Prostate gland (tissue), 2 donors: ENCODE results near the gene HAGH.

ENCODE experiments used
- POLR2A ChIP-seq: fragments of 450-650 bp; IDR thresholded peaks from one replicate; pipeline ENCODE4 v1.6.1; 2016; ENCODE audit warnings: antibody characterized with exemption, mild to moderate bottlenecking
- POLR2AphosphoS5 ChIP-seq: sonication (generic); formaldehyde crosslinking; IDR thresholded peaks from one replicate; pipeline ENCODE4 v1.6.1; 2017; ENCODE audit warnings: antibody characterized with exemption
- TF ChIP-seq, protein P1 (sequence below), 4 experiments: fragments of 200-600 bp in 2 of 4; fragments of 450-650 bp in 2 of 4; sonication (generic) in 2 of 4; IDR thresholded peaks; 1 replicate in 3 of 4; 2 replicates in 1 of 4; pipeline ENCODE4 v1.5.1; 2016 to 2019; ENCODE audit warnings: antibody characterized with exemption in 4 of 4, mild to moderate bottlenecking in 2 of 4, moderate library complexity in 2 of 4

DNA sequence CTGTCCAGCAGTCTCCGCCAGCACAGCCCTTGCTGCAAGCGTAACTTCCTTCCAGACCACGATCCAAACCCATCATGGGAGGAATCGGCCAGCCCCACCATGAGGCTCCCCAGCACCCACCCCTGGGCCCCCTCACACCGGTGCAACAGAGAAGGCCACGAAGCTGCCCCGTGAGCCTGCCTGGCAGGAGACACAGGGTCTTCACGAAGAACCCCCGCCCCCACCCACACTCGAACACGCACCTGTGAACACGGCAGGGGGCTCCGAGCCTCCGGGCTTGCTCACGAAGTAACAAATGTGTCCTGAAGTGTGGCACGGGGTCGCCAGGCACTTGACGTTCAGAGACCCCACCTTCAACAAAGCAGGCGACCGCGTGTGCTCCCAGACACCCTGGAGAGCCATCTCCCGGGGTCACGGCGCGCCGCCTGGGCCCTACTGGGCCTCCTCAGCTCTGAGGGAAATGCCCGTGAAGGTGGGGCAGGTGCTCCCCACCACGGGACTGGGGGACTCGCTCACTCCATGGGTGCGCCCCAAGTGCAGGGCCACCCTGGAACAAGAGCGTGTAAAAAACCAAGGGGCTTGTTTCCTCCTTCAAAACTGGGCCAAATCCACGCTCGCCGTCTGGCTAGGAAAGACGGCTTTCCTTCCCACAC is 7.6 kb downstream of the HAGH start:
- no peak for TF ChIP-seq POLR2A
- TF ChIP-seq, protein P1, sequence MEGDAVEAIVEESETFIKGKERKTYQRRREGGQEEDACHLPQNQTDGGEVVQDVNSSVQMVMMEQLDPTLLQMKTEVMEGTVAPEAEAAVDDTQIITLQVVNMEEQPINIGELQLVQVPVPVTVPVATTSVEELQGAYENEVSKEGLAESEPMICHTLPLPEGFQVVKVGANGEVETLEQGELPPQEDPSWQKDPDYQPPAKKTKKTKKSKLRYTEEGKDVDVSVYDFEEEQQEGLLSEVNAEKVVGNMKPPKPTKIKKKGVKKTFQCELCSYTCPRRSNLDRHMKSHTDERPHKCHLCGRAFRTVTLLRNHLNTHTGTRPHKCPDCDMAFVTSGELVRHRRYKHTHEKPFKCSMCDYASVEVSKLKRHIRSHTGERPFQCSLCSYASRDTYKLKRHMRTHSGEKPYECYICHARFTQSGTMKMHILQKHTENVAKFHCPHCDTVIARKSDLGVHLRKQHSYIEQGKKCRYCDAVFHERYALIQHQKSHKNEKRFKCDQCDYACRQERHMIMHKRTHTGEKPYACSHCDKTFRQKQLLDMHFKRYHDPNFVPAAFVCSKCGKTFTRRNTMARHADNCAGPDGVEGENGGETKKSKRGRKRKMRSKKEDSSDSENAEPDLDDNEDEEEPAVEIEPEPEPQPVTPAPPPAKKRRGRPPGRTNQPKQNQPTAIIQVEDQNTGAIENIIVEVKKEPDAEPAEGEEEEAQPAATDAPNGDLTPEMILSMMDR (IDR thresholded peaks at IDR 0.05) = no peak
- no peak for TF ChIP-seq POLR2AphosphoS5
